ENCODE measurements around the gene FIBCD1.

DNA sequence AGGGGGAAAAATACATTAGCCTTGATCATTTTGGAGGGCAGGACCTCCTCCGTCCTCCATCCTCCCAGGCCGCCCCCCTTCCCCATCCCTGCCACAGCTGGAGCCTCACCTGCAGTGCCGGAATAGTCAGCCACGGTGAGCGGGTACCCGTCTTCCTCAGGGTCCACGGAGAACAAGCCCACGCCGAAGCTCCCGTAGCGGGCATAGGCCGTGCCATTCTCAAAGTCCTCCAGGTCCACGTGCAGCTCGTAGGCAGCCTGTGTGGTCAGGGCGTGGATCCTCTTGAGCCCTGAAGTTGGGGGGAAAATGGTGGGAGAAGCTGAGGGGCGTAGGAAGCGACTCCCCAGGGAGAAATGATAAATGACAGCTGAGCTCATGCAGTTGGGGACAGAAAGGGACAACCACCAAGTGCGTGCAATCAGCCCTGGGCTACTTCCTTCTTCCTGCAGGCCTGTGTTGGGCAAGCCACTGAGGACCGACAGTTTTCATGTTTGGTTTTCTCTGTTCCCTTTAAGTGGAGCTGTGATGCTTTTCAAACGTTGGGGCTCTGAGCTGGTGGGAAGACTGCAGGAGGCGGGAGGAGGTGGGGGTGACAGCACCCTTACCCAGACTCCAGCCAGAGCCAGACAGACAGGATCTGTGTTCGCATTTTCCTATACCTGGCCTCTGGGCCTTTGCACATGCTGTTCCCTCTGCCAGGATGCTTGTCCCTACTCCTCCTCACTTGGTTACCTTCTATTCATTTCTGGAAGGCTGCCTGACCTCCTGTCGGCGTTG lies 33.7 kb downstream of the FIBCD1 start:
- TF ChIP-seq PBX3 (IDR thresholded peaks at IDR 0.05) (no peak), SIN3A (IDR thresholded peaks at IDR 0.05; ENCODE audit: borderline replicate concordance, low read depth, low read length) (no peak), SMC3 (IDR thresholded peaks at IDR 0.05; ENCODE audit: low read depth, low read length) (no peak), TAF1 (IDR thresholded peaks at IDR 0.05; ENCODE audit: borderline replicate concordance, low read depth, low read length) (no peak), POLR2AphosphoS5 (IDR thresholded peaks at IDR 0.05; ENCODE audit: low read depth, low read length) (no peak), MXI1 (IDR thresholded peaks at IDR 0.05; ENCODE audit: low read depth, low read length) (no peak), RAD21 (IDR thresholded peaks at IDR 0.05; ENCODE audit: low read length) (no peak), RFX5 (IDR thresholded peaks at IDR 0.05; ENCODE audit: low read length) (no peak), USF1 (IDR thresholded peaks at IDR 0.05; ENCODE audit: borderline replicate concordance, low read depth) (no peak), TCF12 (IDR thresholded peaks at IDR 0.05) (no peak), EP300 (IDR thresholded peaks at IDR 0.05; ENCODE audit: borderline replicate concordance in 1 of 2, low read depth in 1 of 2, low read length in 1 of 2) (no peak)
- TF ChIP-seq, protein P1, sequence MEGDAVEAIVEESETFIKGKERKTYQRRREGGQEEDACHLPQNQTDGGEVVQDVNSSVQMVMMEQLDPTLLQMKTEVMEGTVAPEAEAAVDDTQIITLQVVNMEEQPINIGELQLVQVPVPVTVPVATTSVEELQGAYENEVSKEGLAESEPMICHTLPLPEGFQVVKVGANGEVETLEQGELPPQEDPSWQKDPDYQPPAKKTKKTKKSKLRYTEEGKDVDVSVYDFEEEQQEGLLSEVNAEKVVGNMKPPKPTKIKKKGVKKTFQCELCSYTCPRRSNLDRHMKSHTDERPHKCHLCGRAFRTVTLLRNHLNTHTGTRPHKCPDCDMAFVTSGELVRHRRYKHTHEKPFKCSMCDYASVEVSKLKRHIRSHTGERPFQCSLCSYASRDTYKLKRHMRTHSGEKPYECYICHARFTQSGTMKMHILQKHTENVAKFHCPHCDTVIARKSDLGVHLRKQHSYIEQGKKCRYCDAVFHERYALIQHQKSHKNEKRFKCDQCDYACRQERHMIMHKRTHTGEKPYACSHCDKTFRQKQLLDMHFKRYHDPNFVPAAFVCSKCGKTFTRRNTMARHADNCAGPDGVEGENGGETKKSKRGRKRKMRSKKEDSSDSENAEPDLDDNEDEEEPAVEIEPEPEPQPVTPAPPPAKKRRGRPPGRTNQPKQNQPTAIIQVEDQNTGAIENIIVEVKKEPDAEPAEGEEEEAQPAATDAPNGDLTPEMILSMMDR (IDR thresholded peaks at IDR 0.05) = no peak
- TF ChIP-seq, protein P2, sequence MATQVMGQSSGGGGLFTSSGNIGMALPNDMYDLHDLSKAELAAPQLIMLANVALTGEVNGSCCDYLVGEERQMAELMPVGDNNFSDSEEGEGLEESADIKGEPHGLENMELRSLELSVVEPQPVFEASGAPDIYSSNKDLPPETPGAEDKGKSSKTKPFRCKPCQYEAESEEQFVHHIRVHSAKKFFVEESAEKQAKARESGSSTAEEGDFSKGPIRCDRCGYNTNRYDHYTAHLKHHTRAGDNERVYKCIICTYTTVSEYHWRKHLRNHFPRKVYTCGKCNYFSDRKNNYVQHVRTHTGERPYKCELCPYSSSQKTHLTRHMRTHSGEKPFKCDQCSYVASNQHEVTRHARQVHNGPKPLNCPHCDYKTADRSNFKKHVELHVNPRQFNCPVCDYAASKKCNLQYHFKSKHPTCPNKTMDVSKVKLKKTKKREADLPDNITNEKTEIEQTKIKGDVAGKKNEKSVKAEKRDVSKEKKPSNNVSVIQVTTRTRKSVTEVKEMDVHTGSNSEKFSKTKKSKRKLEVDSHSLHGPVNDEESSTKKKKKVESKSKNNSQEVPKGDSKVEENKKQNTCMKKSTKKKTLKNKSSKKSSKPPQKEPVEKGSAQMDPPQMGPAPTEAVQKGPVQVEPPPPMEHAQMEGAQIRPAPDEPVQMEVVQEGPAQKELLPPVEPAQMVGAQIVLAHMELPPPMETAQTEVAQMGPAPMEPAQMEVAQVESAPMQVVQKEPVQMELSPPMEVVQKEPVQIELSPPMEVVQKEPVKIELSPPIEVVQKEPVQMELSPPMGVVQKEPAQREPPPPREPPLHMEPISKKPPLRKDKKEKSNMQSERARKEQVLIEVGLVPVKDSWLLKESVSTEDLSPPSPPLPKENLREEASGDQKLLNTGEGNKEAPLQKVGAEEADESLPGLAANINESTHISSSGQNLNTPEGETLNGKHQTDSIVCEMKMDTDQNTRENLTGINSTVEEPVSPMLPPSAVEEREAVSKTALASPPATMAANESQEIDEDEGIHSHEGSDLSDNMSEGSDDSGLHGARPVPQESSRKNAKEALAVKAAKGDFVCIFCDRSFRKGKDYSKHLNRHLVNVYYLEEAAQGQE (IDR thresholded peaks at IDR 0.05; ENCODE audit: low read depth, low read length) = no peak
